ENCODE results near the gene ZFTA. TPM values are rescaled to one million over a fixed set of nuclear protein-coding genes. Genes with fewer than 3 reads are reported as not detected.

ZFTA gene
- total and polyA plus RNA-seq, 4 donors: 1.7 to 12.1 (median 6.8) TPM

DNA sequence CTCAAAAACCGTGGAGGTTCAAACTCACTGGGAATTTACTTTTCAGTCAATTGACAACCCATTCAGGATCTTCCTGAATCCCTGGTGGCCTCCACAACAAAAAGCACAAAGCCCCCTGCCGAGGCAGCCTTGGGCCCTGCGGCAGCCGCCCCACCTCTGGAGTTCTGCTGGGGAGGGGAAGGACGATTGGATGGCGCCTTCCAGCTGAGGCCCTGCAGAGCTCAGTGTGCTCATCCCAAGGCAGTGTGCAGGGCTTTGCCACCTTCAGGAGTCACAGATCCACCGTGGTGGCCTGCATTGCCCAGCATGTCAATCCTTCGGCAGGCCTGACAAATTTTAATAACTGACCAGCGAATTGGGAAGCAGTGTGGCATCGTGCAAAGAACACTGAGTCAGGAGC is 7.4 kb downstream of the ZFTA start:
- no peak for DNase-seq (ENCODE audit: low spot score)
- H3K9ac ChIP-seq (ENCODE audit: low read depth in 1 of 2, low read length in 2 of 2): no peak overlapping the region
- H3K27ac ChIP-seq (ENCODE audit: low read depth in 1 of 2, low read length in 2 of 2): no peak overlapping the region
- no peaks in the 10 kb centered on the region for H3K9me3 ChIP-seq (ENCODE audit: control insufficient read depth in 4 of 4, low read length in 3 of 4)
- H3K27me3 ChIP-seq (ENCODE audit: control insufficient read depth in 4 of 4, insufficient read depth in 4 of 4, low read length in 3 of 4): no peaks in the 10 kb centered on the region
- peaks cover 7 to 55% (median 27%) of the 10 kb centered on the region in 4 donors for H3K4me1 ChIP-seq (ENCODE audit: control insufficient read depth in 4 of 4, insufficient read depth in 4 of 4, low read length in 3 of 4)
- peaks cover 0 to 5% (median 2%) of the 10 kb centered on the region in 4 donors for H3K36me3 ChIP-seq (ENCODE audit: control insufficient read depth in 4 of 4, insufficient read depth in 3 of 4, low read depth in 1 of 4, low read length in 3 of 4)
- WGBS: 88% methylated on average over 10 of the region's 10 CpGs
- no peak overlapping the region for H3K4me3 ChIP-seq (ENCODE audit: low read depth in 1 of 3, low read length in 3 of 3)
- TF ChIP-seq YY1 (IDR thresholded peaks at IDR 0.05): no peak

DNA sequence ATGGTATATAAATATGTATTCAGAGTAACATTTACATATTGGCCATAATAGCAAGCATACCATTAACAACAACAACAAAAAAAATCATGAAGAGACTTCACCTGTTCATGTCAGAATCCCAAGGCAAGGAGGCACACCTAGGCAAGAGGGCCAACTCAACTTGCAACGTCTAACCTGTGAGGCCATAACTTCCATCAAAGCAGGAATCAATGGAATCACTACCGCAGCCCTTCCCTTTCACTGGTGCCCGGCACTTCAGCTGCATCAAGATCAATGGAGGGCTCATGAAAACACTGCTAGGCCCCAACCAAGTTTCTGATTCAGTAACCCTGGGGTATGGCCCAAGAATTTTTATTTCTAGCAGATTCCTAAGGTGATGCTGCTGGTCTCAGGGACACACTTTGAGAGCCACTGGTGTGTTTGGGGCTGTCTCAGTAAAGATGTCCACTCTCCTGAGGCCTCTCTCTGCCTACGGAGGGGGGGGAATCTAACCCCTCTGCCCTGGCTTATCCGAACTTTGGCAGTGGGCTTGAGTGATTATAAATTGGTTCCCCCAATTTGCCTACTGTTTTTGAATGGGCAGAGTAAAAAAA is 8.0 kb downstream of the ZFTA start:
- WGBS: 86% methylated on average over 5 of the region's 5 CpGs
- TF ChIP-seq RAD21 (IDR thresholded peaks at IDR 0.05) (no peak), FOXA1 (IDR thresholded peaks at IDR 0.05) (no peak), FOXA2 (IDR thresholded peaks at IDR 0.05) (no peak), NR2F2 (IDR thresholded peaks at IDR 0.05) (no peak), ZBTB33 (IDR thresholded peaks at IDR 0.05) (no peak), YY1 (IDR thresholded peaks at IDR 0.05) (no peak), HNF4G (IDR thresholded peaks at IDR 0.05) (no peak), ATF3 (IDR thresholded peaks at IDR 0.05) (no peak), TAF1 (conservative IDR thresholded peaks at IDR 0.05) (no peak), GABPA (IDR thresholded peaks at IDR 0.05 in 1 of 2, conservative IDR thresholded peaks at IDR 0.05 in 1 of 2) (no peak), REST (IDR thresholded peaks at IDR 0.05) (no peak), RXRA (IDR thresholded peaks at IDR 0.05) (no peak), EGR1 (IDR thresholded peaks at IDR 0.05; ENCODE audit: low read depth in 2 of 2) (no peak), SP1 (IDR thresholded peaks at IDR 0.05) (no peak), JUND (IDR thresholded peaks at IDR 0.05) (no peak), HNF4A (conservative IDR thresholded peaks at IDR 0.05) (no peak)
- TF ChIP-seq, protein P1, sequence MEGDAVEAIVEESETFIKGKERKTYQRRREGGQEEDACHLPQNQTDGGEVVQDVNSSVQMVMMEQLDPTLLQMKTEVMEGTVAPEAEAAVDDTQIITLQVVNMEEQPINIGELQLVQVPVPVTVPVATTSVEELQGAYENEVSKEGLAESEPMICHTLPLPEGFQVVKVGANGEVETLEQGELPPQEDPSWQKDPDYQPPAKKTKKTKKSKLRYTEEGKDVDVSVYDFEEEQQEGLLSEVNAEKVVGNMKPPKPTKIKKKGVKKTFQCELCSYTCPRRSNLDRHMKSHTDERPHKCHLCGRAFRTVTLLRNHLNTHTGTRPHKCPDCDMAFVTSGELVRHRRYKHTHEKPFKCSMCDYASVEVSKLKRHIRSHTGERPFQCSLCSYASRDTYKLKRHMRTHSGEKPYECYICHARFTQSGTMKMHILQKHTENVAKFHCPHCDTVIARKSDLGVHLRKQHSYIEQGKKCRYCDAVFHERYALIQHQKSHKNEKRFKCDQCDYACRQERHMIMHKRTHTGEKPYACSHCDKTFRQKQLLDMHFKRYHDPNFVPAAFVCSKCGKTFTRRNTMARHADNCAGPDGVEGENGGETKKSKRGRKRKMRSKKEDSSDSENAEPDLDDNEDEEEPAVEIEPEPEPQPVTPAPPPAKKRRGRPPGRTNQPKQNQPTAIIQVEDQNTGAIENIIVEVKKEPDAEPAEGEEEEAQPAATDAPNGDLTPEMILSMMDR (IDR thresholded peaks at IDR 0.05; ENCODE audit: low read depth, low read length, missing input control): no peak
- TF ChIP-seq, protein P2, sequence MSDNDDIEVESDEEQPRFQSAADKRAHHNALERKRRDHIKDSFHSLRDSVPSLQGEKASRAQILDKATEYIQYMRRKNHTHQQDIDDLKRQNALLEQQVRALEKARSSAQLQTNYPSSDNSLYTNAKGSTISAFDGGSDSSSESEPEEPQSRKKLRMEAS (IDR thresholded peaks at IDR 0.05): no peak
- Histone ChIP-seq H3K27ac (ENCODE audit: low read depth in 1 of 2, low read length in 2 of 2) (no peak overlapping the region), H3K36me3 (ENCODE audit: control insufficient read depth in 4 of 4, insufficient read depth in 3 of 4, low read depth in 1 of 4, low read length in 3 of 4) (peaks cover 0 to 5% (median 2%) of the 10 kb centered on the region in 4 donors), H3K27me3 (ENCODE audit: control insufficient read depth in 4 of 4, insufficient read depth in 4 of 4, low read length in 3 of 4) (no peaks in the 10 kb centered on the region), H3K9me3 (ENCODE audit: control insufficient read depth in 4 of 4, low read length in 3 of 4) (no peaks in the 10 kb centered on the region), H3K4me3 (ENCODE audit: low read depth in 1 of 3, low read length in 3 of 3) (no peak overlapping the region), H3K4me1 (ENCODE audit: control insufficient read depth in 4 of 4, insufficient read depth in 4 of 4, low read length in 3 of 4) (peaks cover 1 to 49% (median 21%) of the 10 kb centered on the region in 4 donors), H3K9ac (ENCODE audit: low read depth in 1 of 2, low read length in 2 of 2) (no peak overlapping the region)
- DNase-seq (ENCODE audit: low spot score): no peak
